AG04449 (cell line): ENCODE measurements around the gene HES3.

Source experiments
- CTCF ChIA-PET: fragments of 350-600 bp; formaldehyde crosslinking; extraction: SDS; loops from one replicate; lab custom pipeline; 2021; ENCODE audit warnings: antibody characterized with exemption; lab: Yijun Ruan, JAX
- POLR2A ChIA-PET: fragments of 400-600, 350-600 bp; formaldehyde crosslinking; extraction: SDS; loops from one replicate; lab custom pipeline; 2020; ENCODE audit warnings: antibody characterized with exemption, inconsistent platforms; lab: Yijun Ruan, JAX
- DNase-seq: peaks from one replicate; pipeline ENCODE4 v3.0.0-alpha.2; 2010; ENCODE audit warnings: low read depth, low spot score
- H3K4me3 ChIP-seq: 2 replicates; pipeline ENCODE4 v1.5.1; 2011; ENCODE audit warnings: low read depth, mild to moderate bottlenecking, control low read depth, low read length
- TF ChIP-seq, protein P1 (sequence below): IDR thresholded peaks from one replicate; pipeline ENCODE4 v1.5.1; 2011; ENCODE audit warnings: mild to moderate bottlenecking, moderate library complexity, low read length, control low read depth, inconsistent platforms; ENCODE audit not compliant: insufficient read depth; ENCODE audit errors: missing control alignments

HES3 gene

GRCh38 chr1:6208723-6209660 is 35.0 kb upstream of the HES3 start:
- TF ChIP-seq, protein P1, sequence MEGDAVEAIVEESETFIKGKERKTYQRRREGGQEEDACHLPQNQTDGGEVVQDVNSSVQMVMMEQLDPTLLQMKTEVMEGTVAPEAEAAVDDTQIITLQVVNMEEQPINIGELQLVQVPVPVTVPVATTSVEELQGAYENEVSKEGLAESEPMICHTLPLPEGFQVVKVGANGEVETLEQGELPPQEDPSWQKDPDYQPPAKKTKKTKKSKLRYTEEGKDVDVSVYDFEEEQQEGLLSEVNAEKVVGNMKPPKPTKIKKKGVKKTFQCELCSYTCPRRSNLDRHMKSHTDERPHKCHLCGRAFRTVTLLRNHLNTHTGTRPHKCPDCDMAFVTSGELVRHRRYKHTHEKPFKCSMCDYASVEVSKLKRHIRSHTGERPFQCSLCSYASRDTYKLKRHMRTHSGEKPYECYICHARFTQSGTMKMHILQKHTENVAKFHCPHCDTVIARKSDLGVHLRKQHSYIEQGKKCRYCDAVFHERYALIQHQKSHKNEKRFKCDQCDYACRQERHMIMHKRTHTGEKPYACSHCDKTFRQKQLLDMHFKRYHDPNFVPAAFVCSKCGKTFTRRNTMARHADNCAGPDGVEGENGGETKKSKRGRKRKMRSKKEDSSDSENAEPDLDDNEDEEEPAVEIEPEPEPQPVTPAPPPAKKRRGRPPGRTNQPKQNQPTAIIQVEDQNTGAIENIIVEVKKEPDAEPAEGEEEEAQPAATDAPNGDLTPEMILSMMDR, result peak; percentile 56
- ChIA-PET CTCF (interaction anchor here (0.9 to 5.4 kb wide), 8 partner anchors 13 to 182 kb away, joined by 3 to 62 read pairs (median 4); partner anchors contain the start of gene RPL22), POLR2A (no interaction called here)
- DNase-seq, result no peak
- peak overlapping the region; percentile 57 for H3K4me3 ChIP-seq

- ChIA-PET POLR2A (no interaction called here), CTCF (interaction anchor here (0.9 to 4.7 kb wide), 5 partner anchors 13 to 25 kb away, joined by 3 to 62 read pairs (median 3); no protein-coding TSS in a partner anchor)
Observed at GRCh38 chr1:6209661-6210580, 34.1 kb upstream of the HES3 start.

DNA sequence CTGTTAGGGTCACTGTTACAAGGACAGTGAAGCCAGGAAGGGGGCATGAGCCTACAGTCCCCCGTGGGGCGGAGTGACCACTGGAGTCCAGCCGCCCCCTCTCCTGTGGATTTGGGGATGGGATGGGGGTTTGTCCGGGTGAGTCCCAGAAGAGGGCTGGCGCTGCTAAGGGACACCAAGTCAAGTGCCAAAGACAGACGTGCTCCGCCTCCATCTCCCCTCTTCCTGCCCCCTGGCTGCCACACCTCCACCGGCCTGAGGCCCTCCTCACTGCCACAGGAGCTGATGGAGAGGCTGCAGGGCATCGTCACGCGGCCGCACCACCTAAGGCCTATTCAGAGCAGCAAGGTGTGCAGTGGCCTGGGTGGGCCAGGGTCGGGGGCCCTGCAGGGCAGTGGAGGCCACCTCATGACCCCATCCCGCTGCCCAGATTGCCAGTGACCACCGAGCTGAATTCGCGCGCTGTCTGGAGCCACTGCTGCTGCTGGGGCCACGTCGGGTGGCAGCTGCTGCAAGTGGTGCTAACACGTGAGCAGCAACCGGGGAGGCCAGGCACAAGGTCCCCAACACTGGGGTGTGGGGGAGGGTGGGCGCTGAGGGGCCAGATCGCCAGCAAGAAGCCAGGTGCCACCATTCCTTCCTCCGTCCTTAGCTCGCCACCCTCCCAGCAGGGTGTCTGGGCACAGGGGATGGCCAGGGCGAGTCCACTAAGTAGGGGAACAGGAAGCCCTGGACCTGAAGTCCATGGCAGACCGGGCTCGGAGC is 33.2 kb upstream of the HES3 start:
- no peak for DNase-seq
- no peak overlapping the region for H3K4me3 ChIP-seq
- ChIA-PET POLR2A (no interaction called here), CTCF (interaction anchor here (1.0 to 1.3 kb wide), 4 partner anchors 18 to 36 kb away, joined by 3 to 4 read pairs (median 3); no protein-coding TSS in a partner anchor)
- TF ChIP-seq, protein P1, result no peak

More at GRCh38 chr1:6209661-6210580, 34.1 kb upstream of the HES3 start:
- TF ChIP-seq, protein P1, result no peak
- no peak for DNase-seq
- peak overlapping the region; percentile 57 for H3K4me3 ChIP-seq

DNA sequence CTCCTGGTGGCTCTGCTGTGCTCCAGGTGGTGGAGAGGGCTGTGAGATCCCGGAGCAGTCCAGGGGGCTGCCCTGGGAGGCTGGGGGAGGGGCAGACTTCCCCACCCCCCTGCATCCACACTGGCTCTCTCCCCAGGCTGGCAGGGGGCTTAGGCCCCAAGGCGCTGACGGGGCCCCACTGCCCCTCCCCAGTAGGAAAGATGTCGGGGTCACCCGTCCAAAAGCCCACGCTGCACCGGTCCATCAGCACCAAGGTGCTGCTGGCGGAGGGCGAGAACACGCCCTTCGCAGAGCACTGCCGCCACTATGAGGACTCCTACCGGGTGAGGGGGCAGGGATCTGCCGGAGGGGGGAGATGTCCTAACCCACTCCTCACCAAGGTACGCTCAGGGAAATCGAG is 32.2 kb upstream of the HES3 start:
- no peak overlapping the region for H3K4me3 ChIP-seq
- ChIA-PET POLR2A (no interaction called here), CTCF (interaction anchor here (1.0 kb wide), 1 partner anchor 35 kb away, joined by 3 read pairs; no protein-coding TSS in a partner anchor)
- TF ChIP-seq, protein P1, result no peak
- no peak for DNase-seq

DNA sequence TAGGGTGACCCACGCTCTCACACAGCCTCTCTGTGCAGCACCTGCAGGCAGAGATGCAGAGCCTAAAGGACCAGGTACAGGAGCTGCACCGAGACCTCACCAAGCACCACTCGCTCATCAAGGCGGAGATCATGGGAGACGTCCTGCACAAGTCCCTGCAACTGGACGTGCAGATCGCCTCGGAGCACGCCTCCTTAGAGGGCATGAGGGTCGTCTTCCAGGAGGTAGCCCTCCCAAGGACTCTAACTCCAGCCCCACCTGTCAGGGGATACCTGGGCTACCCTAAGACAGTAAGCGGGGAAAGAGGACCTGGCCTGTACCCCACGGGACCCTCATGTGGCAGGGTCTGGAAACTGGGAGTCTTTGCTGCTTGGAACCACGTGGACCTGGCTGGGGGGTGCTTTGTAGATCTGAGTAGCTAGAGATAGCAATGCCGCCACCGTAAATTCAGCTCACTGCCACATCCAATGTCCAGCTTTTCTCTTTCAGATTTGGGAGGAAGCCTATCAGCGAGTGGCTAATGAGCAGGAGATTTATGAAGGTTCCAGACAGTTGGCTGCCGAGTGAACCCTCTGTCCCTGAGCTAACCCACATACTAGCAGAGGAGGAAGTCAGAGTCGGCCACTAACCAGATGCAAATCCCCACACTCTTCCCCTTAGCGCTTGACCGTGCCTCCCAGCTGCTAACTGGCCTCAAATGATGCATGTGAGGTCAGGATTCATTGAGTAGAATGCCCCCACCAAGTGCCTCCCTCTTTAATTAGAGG is 31.6 kb upstream of the HES3 start:
- ChIA-PET POLR2A (interaction anchor here (0.6 kb wide), 1 partner anchor 181 kb away, joined by 3 read pairs; the partner anchor contains the start of gene ACOT7), CTCF (interaction anchor here (0.9 to 1.3 kb wide), 3 partner anchors 20 to 34 kb away, joined by 3 read pairs; no protein-coding TSS in a partner anchor)
- DNase-seq, result no peak
- TF ChIP-seq, protein P1, result no peak
- no peak overlapping the region for H3K4me3 ChIP-seq
